K562 treated with DMSO at 1 percent for 4 hours (cell line): ENCODE results near the gene WASHC2C. TPM values are rescaled to one million over a fixed set of nuclear protein-coding genes. Genes with fewer than 3 reads are reported as not detected.

ENCODE experiments used
- total RNA-seq: library from RNA; unstranded; fragments of 300-600 nt; gene quantifications from 2 replicates; pipeline ENCODE4 v1.2.3, GENCODE V29; 2022; ENCODE audit not compliant: insufficient read depth

Gene WASHC2C, protein sequence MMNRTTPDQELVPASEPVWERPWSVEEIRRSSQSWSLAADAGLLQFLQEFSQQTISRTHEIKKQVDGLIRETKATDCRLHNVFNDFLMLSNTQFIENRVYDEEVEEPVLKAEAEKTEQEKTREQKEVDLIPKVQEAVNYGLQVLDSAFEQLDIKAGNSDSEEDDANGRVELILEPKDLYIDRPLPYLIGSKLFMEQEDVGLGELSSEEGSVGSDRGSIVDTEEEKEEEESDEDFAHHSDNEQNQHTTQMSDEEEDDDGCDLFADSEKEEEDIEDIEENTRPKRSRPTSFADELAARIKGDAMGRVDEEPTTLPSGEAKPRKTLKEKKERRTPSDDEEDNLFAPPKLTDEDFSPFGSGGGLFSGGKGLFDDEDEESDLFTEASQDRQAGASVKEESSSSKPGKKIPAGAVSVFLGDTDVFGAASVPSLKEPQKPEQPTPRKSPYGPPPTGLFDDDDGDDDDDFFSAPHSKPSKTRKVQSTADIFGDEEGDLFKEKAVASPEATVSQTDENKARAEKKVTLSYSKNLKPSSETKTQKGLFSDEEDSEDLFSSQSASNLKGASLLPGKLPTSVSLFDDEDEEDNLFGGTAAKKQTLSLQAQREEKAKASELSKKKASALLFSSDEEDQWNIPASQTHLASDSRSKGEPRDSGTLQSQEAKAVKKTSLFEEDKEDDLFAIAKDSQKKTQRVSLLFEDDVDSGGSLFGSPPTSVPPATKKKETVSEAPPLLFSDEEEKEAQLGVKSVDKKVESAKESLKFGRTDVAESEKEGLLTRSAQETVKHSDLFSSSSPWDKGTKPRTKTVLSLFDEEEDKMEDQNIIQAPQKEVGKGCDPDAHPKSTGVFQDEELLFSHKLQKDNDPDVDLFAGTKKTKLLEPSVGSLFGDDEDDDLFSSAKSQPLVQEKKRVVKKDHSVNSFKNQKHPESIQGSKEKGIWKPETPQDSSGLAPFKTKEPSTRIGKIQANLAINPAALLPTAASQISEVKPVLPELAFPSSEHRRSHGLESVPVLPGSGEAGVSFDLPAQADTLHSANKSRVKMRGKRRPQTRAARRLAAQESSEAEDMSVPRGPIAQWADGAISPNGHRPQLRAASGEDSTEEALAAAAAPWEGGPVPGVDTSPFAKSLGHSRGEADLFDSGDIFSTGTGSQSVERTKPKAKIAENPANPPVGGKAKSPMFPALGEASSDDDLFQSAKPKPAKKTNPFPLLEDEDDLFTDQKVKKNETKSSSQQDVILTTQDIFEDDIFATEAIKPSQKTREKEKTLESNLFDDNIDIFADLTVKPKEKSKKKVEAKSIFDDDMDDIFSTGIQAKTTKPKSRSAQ (N-terminal part only)
- 18.8 and 20.1 TPM in 2 replicates for total RNA-seq

DNA sequence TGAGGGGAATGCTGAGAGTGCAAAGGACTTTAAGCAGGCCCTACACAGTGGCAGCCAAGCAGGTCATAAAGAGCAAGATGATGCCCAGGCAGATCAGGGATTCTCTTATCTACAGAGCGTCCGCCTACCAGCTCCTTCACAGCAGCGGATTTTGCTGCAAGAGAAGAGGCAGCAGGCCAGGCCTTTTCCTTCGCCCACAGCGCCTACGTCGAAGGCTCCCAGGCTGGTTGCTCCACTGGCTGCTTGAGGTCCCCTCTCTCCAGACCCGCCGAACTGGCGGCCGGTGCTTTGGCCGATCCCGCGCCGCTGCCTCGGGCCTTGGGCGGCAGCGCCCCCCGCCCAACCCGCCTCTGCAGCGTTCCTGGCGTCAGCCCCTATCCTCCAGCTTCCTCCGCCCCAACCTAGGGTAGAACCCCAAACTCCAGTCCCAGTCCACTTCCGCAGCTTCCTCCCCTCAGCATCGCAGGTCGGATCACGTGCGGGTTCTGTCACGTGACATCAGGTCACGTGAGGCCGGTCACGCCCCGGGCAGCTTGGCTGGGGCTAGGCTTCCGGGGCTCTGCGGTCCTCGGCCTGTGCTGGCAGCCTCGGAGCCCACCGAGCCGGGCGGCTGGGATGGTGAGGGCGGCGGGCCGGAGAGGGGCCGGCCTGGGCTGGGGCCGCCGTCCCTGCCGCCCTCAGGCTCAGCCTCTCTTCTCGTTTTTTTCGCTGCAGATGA is at the start of gene WASHC2C:
Gene WASHC2C (plus strand): TSS at position 564 of the 718 bp plus-strand sequence. CDS start 52 bp downstream, at position 616.

Other genes with a start within 250 kb of the WASHC2C start
- gene ZFAND4, start 54.5 kb upstream of the WASHC2C start, total RNA-seq, result 1.7 and 2.2 TPM in 2 replicates
- gene AGAP4, start 120.2 kb downstream of the WASHC2C start, total RNA-seq, result 7.6 and 20.0 TPM in 2 replicates
- gene TIMM23, start 245.2 kb downstream of the WASHC2C start, total RNA-seq, result 78.0 and 88.3 TPM in 2 replicates